Stimulated activated CD4-positive, alpha-beta T cell treated with anti-CD3 and anti-CD28 coated beads, TNF-alpha, amount 100 ng/mL, for 48 hours (primary cell): ENCODE measurements around the gene ATP2B2.

Source experiments
- DNase-seq, 3 donors: peaks; one replicate each; pipeline ENCODE4 v3.0.0-alpha.2; 2020; ENCODE audit warnings: low read depth in 3 of 3

Gene ATP2B2

GRCh38 chr3:10511809-10512494 lies 6.6 kb upstream of the ATP2B2 start:
- no peak for DNase-seq

- DNase-seq: no peak
Measured at GRCh38 chr3:10510743-10511432, 5.5 kb upstream of the ATP2B2 start.

- no peak for DNase-seq
Measured at GRCh38 chr3:10510086-10510742, 4.8 kb upstream of the ATP2B2 start.

- no peak for DNase-seq
Measured at GRCh38 chr3:10509325-10509724, 3.9 kb upstream of the ATP2B2 start.

- DNase-seq: no peak
Measured at GRCh38 chr3:10508619-10509260, 3.4 kb upstream of the ATP2B2 start.

- DNase-seq: no peak
Measured at GRCh38 chr3:10508235-10508618, 2.8 kb upstream of the ATP2B2 start.

- no peak for DNase-seq
Measured at GRCh38 chr3:10507331-10507730, 1.9 kb upstream of the ATP2B2 start.

- no peak for DNase-seq
Measured at GRCh38 chr3:10506696-10507095, 1.3 kb upstream of the ATP2B2 start.

GRCh38 chr3:10505791-10506585 lies 602 bp upstream of the ATP2B2 start:
- no peak for DNase-seq

GRCh38 chr3:10504171-10505049 lies 976 bp downstream of the ATP2B2 start:
- no peak for DNase-seq

GRCh38 chr3:10503217-10503796 lies 2.1 kb downstream of the ATP2B2 start:
- no peak for DNase-seq

- no peak for DNase-seq
Measured at GRCh38 chr3:10502185-10502880, 3.1 kb downstream of the ATP2B2 start.

- no peak for DNase-seq
Measured at GRCh38 chr3:10501664-10502052, 3.7 kb downstream of the ATP2B2 start.

- DNase-seq: no peak
Measured at GRCh38 chr3:10500717-10501663, 4.4 kb downstream of the ATP2B2 start.

- no peak for DNase-seq
Measured at GRCh38 chr3:10498271-10498670, 7.1 kb downstream of the ATP2B2 start.

GRCh38 chr3:10497439-10497838 lies 7.9 kb downstream of the ATP2B2 start:
- no peak for DNase-seq

GRCh38 chr3:10496121-10496863 lies 9.1 kb downstream of the ATP2B2 start:
- no peak for DNase-seq

- no peak for DNase-seq
Measured at GRCh38 chr3:10495614-10496013, 9.8 kb downstream of the ATP2B2 start.
